Mesenteric fat pad (tissue), 1 donor: ENCODE data around the gene CNIH3. TPM values are rescaled to one million over a fixed set of nuclear protein-coding genes. Genes with fewer than 3 reads are reported as not detected.

Experiments
- DNase-seq: peaks from one replicate; pipeline ENCODE4 v3.0.0-alpha.2; 2020; ENCODE audit warnings: low spot score
- total RNA-seq: library from RNA; stranded (reverse); fragmentation: NEBNext Ultra II Directional; extraction: Animal tissue kit (Norgen Biotek cat#: 25700); gene quantifications from one replicate; pipeline ENCODE4 v1.2.1, GENCODE V29; 2021
- donor health status: DM: yes; HTN: yes; CAD: no.

The CNIH3 gene
- total RNA-seq, 1 donor from 2014 or later: 3.0 TPM

DNA sequence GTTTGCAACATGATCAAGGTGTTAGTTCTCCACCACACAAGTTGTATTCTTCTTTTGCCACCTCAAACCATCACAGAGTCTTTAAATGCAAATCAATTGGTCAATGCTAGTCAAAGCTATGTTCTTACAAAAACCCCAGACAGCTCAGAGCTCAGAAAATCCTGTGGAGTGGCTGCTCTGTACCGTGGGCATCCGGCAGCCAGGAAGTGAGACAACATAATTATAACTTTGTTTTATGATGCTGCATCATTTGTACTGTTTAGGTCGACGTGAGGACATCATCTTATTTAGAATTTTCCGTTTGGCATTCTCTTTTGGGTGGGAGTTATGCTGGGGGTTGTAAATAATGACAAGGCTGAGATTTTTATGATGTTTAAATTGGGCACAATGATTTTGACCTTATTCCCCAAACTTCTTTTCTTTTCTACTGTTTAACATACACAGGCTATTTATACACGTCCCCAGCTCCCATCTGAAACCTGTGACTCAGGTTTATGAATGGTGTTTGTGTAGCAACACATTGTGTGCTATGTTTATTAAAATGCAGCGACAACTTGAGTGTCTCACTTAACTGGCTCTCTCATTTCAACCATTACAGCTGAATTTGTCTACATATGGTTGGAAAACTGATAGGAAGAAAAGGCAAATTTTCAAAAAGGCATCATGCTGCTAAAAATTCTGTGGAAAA, 124.0 kb downstream of the CNIH3 start:
- no peak for DNase-seq

DNA sequence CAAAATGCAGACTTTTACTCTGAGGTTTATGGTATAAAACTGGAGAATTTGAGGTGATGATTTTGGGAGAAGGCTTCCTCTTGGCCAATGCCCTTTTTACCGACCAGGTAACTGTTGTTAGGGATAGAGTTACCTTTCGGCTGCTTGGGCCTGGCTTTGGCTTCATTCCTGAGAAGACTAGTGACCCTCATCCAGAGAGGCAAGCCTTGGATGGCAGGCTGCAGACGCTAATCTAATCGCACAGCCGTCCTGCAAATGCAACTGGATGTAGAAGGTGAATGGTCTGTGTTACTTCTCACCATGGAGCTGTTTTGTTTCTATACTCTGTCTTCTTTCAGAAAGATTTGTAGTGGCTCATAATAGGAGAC, 124.6 kb downstream of the CNIH3 start:
- no peak for DNase-seq

DNA sequence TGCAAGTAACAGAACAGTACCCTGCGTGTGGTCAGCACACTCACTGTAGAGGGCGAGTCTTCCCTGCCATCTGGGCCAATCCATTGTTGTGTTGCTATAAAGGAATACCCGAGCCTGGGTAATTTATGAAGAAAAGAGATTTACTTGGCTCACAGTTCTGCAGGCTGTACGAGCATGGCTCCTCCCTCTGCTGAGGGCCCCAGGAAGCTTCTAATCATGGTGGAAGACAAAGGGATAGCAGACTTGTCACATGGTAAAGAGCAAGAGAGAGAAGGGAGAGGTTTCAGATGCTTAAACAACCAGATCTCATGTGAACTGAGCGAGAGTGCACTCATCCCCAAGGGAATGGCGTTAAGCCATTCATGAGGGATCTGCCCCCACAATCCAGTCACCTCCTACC, 126.2 kb downstream of the CNIH3 start:
- no peak for DNase-seq

DNA sequence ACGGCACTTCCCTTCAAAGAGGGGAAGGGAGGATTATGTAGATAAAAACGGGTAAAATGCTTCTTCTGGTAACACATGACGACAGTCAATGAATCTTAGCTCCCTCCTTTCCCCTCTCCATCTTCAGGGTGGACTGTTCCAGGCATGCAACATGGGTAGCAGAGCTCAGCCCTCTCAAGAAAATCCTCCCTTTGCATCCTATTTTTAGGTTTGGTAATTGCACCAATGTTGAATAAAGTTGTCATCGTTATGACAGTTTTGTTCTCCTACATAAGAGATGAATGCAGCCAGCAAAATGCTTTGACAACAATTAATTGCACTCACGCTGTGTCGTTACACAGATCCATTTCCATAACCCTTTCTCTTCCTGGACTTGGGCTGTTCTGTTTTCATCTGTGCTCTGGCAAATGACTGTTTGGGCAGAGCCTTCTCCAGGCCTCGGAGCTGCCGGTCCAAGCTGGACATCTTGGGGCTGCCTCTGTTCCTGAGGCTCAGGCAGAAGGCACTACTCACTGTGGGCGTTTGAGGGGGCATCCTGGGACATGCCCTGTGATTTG, 127.6 kb downstream of the CNIH3 start:
- DNase-seq: no peak

DNA sequence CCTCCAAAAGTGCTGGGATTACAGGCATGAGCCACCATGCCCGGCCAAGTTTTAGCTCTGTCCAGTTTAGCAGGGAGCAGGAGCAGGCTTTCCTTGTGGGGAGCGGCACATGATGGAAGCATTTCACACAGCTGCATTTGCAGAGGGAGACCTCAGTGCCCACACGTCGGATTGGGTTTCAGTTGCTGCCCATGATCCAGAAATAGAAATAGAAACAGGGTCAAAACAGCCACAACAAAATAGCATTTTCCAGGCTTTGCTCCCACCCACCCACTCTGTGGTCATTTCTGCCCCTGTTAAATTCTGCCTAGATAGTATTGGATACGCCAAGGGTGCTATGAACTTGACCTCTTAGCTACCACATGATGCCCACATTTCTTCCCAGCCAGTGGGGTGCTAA, 128.4 kb downstream of the CNIH3 start:
- no peak for DNase-seq

DNA sequence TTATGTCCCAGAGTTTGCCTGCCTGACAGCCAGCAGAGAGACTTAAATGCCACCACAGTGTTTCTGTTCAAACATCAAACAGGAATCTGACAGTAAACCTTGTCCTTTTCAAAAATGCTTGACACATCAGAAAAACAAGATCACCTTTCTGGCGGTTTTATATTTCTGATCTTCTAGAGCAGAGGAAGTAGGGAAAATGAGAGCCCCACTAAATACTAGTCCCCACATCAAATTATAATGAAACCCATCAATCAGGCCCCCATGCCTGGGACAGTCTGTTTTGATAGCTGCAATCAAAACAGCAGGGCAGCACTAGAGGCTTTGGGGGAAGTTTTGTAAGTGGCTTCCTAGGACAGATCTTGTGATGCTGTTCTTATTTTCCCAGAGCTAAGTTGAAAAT, 129.3 kb downstream of the CNIH3 start:
- no peak for DNase-seq

DNA sequence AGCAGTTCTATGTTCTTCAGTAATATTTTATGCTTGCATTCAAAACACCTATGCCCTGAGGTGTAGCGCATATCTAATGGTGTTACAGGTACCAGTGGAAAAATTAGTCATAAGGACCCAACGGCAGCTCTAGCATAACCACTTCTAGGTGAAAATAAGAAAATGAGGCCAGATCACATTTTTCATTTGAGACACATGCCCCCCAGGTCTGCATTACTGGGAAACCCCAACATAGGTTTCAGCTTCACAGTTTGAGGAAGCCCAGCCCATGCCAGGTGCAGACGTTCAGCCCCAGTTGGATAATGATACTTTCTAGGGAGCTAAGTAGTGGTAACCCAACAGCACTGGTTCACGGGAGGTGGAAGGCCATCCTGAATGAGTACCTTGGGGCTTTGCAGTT, 129.8 kb downstream of the CNIH3 start:
- DNase-seq: no peak

DNA sequence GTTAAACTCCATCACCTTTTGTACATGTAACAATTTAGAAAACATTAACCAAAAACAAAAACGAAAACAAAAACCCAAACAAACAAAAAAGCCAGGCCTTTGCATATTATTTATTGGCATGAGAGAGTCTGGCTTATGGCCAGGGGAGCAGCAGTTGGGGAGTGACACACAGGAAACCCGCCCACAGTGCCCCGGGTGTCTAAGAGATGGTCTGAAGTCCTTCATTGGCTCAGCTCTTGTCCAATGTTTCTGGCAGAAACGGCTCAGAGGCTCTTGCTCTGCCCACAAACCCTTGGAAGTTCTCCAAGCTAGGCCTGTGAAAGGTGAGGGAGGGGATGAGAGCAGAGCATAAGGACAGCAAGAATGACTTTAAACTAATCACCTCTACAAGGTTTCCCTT, 131.5 kb downstream of the CNIH3 start:
- DNase-seq: no peak

DNA sequence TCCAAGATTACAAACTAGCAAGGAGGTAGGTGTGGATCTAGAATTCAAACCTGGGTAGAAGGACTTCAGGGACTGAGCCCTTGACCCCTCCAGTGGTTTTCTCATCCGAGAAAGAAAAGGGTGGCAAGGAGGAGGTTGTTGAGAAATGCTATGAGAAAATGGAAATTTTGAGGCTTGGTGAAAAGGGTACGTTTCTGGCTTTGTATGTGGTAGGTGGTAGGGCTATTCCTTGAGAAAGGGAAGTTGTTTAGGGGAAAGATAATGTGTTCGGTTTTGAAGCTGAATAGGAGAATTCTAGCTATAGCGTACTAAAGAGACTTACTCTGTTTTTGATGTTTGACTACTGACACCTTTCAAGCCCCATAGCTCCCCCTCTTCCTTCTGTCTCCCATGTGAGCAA, 133.8 kb downstream of the CNIH3 start:
- DNase-seq: no peak

DNA sequence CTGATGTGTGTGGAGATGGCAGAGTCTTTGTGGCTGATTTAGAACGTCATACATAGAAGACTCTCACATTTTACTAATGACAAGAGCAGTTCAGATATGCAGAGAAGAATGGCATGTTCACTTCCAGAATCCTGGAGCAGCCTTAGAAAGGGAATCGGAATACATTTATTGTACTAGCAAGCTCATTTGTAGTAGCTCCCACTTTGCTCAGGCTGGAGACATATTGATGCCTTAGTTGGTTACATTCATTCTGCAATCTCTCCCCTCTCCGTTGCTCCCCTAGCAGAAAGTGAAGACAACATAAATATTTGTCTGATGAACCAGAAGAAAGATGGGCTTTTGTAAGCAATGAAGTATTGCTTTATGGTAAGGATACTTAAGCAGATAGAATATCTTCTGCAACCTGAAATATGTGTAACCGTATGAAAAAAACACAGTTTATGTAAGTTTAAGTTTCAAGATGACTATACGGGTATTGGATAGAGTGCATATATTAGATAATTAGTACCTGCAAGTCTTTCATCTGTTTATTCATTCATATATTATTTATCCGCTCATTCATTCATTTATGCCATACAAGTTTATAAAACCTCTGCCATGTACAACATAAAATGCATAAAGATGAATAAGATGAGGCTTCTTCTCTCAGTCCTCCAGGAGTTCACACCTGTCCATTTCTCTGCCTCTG, 135.7 kb downstream of the CNIH3 start:
- DNase-seq: no peak

DNA sequence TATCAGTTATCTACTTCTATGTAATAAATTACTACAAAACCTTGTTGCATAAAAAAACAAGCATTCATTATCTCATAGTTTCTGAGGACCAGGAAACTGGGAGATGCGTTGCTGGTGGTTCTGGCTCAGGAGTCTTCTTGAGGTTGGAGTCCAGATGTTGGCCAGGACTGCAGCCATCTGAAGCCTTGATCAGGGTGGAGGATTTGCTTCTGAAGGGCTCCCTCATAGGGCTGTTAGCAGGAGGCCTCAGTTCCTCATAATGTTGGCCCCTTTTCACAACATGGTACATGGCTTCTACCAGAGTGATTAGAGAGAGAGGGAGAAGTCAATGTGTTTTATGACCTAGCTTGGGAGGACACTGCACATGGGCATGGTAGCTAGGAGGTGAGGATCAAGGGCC, 137.4 kb downstream of the CNIH3 start:
- no peak for DNase-seq

DNA sequence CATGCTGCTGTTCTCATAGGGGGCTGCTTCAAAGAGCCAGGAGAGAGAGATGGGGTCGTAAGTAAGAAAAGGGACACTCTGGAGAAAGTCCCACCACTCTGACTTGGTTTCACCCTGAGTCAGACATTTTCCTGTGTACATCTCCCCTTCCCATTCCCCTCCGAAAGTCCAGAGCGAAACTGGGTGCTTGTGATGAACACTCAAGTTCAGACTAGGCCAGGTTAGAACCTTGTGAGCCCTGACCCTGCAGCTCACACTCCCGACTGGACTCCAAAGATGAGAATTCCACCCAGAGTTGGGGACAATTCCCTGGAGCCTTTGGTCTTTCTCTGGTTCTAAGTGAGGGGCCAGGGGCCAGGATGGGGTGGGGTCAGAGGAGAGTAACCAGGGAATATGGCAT, 139.5 kb downstream of the CNIH3 start:
- DNase-seq: no peak

DNA sequence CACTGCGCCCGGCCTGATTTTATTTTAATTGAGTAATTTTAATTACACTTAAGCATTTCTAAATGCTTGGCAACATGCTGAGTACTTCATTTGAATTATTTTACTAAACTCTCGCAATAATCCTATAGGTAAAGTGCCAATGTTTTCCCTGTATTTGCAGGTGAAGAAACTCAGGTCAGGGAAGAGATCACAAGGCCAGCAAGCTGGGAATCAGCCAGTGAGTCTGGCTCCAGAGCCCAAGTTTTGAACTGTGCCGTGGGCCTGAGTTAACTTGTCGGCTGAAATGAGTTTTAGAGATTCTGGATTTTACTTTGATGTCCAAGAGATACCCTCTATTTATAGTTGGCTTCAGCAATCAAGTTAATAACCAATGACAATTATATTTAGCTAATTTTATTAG, 141.4 kb downstream of the CNIH3 start:
- no peak for DNase-seq

DNA sequence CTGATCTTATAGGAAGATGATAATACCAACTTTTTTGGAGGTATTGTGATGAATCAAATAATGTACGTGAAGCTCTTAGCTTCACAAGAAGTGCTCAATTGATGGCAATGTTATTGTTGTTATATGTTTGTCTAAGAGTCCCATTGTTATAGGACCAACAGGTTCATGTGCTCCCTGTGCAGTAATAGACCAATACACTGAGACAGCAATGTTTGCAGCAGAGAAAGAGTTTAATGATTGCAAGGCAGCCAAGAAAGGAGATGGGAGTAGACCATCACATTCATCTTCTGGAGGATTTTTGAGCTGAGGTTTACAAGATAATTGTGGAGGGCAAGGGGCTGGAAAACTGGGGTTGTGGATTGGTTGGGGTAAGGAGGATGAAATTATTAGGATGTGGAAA, 143.0 kb downstream of the CNIH3 start:
- no peak for DNase-seq

DNA sequence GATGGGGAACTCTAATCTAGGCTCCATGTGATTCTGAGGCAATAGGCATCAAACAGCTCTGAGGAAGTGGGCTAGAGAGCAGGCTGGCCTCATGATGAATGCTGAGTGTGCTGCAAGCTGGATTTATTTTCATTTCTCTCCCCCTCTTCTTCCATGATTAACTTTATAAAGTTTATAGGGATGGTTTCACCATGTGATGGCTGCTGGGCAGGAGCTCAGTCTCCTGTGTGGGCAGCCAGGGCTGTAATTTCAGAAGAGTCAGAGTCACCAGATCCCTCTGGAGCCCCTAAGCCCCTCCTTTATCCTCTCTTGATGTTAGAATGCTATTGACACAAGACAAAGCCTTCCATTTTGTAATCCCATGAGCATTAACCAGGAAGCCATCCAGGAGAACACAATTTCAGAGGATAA, 143.6 kb downstream of the CNIH3 start:
- no peak for DNase-seq

DNA sequence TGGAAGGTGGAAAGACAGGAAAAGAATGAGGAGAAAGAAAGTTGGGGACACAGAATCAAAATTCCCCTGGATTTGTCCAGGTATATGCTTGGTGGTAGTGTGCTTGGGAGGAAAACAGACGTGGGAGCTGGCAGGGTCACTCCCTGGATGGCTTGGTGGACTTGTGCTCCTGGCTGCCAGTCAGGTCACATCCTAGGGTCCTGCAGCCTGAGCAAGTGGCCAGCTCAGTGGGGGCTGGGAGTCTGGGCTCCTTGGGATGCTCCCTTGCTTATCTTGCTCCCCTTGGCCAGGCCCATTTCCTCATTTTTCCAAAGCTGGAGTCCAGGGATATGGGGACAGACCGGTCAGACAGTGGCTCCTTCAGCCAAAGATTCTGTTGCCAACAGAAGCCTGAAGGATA, 144.0 kb downstream of the CNIH3 start:
- DNase-seq: no peak

DNA sequence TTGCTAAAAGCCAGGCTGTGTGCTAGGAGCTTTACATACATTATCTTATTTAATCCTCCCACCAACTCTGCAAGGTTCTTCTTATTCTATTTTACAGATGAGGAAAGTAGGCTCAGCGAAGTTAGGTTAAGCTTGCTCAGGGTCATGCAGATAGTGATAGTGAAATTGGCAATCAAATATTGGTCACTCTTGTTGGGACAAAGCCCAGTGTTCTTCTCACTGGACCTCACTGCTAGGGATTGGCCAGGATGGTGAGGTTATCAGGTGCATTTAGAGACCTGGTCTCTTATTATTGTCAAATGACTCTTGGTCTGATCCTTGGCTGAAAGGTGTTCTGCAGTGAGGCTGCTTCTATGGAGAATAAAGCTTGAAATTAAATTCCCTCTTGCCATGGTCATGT, 145.1 kb downstream of the CNIH3 start:
- no peak for DNase-seq

DNA sequence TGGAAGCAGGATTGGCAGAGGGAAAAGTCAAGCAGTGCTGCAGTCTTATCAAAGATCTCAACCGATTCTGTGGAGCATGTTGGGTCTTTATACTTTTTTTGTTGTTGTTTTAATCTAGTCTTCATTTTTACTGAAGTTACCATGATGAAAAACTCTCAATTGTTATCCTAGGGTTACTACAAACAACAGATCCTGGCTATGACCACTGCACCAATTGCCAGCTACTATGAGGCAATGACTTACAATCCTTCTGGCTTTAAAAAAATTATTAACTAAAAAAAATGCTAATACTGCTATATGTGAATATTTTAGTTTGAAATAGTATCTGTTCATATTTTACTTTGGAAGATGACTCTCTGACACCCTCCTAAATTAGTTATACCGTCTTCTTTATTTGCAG, 145.9 kb downstream of the CNIH3 start:
- DNase-seq: no peak

DNA sequence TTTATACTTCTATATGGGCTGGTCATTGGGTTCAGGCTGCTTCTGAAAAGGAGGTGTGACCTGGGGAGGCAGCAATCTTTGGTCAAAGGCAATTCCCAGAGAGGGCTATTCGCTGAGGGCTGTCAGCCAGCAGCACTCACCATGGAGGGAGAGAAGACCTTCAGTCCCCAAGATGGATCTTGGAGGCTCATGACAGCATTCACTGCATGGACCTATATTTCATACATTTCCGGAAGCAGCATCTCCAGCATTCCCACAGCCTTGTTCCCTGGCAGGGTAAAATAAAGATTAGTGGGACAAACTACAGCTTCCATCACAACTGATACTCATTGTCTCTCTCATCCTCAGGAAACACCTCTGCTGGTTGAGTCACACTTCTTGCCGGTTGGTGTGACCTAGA, 146.6 kb downstream of the CNIH3 start:
- DNase-seq: no peak

DNA sequence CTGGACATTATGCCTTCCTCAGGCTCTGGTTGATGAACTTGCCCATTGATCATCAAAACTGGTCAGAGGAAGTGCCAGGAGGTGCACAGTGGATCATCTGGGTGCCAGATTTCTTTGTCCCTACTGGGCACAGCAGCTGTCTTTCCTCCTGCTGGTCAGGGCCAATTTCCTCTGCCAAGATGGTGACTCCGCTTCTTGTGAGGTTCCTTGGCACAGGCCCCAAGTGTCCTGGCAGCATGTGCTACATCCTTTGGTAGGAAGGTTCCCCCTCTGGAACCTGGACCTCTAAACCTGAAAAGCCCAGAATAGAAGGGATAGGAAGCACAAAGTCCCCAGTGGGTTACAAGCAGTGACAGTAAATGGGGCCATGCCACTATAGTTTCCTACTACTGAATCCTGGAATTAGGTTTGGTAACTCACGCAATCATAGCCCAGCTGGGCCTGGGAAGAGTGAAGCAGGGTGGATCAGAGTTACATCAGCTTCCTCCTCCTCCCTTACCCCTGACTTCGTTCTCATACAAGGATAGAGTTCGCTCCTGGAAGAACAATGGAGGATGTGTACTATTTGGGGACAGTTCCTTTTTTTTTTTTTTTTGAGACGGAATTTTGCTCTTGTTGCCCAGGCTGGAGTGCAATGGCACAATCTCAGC, 147.1 kb downstream of the CNIH3 start:
- no peak for DNase-seq

DNA sequence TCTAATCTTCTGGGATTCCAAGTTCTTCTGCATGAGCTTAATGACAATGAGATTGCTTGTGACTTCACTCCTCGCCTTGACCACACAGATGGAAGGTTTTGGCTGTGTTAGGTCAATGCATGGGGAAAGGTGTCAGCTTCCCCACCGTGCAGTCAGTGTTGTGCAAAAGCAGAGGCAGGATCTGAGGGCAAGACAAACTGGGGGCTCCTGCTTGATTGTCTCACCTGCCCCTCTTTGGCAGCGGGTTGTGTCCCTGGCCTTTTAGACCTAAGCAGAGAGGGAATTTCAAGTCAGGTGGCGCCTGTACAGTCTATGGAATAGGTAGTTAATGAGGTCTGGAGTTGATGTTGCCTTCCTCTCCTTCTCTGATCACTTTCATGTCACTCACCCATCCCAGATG, 150.1 kb downstream of the CNIH3 start:
- DNase-seq: no peak

DNA sequence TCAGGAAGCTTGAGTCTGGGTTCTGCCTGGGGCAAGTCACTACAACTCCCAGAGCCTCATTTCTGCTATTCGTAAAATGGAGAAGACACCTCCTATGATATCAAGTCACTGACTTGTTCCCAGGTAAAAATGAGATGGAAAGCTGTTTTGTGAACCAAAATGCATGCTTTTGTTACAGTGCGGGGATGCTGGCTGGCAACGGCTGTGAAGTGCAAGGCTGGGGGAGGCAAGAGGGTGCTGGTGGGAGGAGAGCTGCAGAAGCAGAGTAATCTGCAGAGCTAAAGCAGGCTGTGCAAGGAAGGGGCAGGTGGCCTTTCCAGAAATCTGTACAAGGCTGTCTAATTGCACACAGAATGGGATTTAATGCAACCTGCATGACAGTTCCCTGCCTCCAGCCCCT, 150.9 kb downstream of the CNIH3 start:
- DNase-seq: no peak

DNA sequence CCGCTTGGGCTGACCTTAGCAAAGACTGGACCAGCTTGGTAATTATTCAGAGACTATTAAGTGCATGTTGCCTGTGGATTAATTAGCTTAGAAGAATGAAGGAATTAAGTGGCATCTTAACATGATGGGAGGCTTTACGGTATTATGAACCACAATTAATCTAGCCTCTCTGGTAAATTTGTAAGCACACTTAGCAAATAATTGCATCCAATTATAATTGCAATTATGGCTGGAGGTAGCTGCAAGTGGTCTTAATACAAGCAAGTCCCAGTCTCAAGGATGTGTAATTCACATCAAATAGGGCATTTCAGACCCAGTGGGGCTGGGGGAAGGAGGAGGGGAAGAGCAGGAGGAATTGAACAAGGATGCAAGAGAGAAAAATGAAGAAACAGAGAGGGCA, 151.6 kb downstream of the CNIH3 start:
- no peak for DNase-seq
